HEK293T (cell line): ENCODE measurements around the gene FNDC5.

Experiments used
- CTCF ChIA-PET: fragments of 350-600 bp; formaldehyde crosslinking; extraction: SDS; loops from one replicate; lab custom pipeline; 2021; ENCODE audit warnings: antibody characterized with exemption, inconsistent platforms; lab: Yijun Ruan, JAX
- POLR2A ChIA-PET: fragments of 350-600 bp; formaldehyde crosslinking; extraction: SDS; loops from one replicate; lab custom pipeline; 2020; ENCODE audit warnings: antibody characterized with exemption, inconsistent platforms; lab: Yijun Ruan, JAX
- DNase-seq: peaks from one replicate; pipeline ENCODE4 v3.0.0; 2012; ENCODE audit warnings: mixed read lengths; ENCODE audit errors: extremely low spot score
- ARNT ChIP-seq: fragments of 450-650 bp; IDR thresholded peaks from 2 replicates; pipeline ENCODE4 v1.6.1; 2017; ENCODE audit warnings: mild to moderate bottlenecking
- BHLHE40 ChIP-seq: fragments of 450-650 bp; IDR thresholded peaks from 2 replicates; pipeline ENCODE4 v1.6.1; 2016; ENCODE audit warnings: mild to moderate bottlenecking, moderate library complexity, borderline replicate concordance
- CTBP1 ChIP-seq: fragments of 450-650 bp; IDR thresholded peaks from 2 replicates; pipeline ENCODE4 v1.6.1; 2016; ENCODE audit warnings: borderline replicate concordance
- ELF4 ChIP-seq: fragments of 450-650 bp; IDR thresholded peaks from 2 replicates; pipeline ENCODE4 v1.6.1; 2017; ENCODE audit warnings: antibody characterized with exemption
- FOXA1 ChIP-seq: fragments of 450-650 bp; IDR thresholded peaks from 2 replicates; pipeline ENCODE4 v1.6.1; 2016; ENCODE audit warnings: mild to moderate bottlenecking
- FOXK2 ChIP-seq: fragments of 450-650 bp; IDR thresholded peaks from 2 replicates; pipeline ENCODE4 v1.6.1; 2016; ENCODE audit warnings: mild to moderate bottlenecking
- FOXM1 ChIP-seq: fragments of 450-650 bp; IDR thresholded peaks from 2 replicates; pipeline ENCODE4 v1.6.1; 2017; ENCODE audit warnings: mild to moderate bottlenecking, borderline replicate concordance
- HDGF ChIP-seq: fragments of 450-650 bp; IDR thresholded peaks from 2 replicates; pipeline ENCODE4 v1.6.1; 2017; ENCODE audit warnings: antibody characterized with exemption, borderline replicate concordance
- L3MBTL2 ChIP-seq: fragments of 450-650 bp; conservative IDR thresholded peaks from 2 replicates; pipeline ENCODE4 v1.6.1; 2016; ENCODE audit warnings: mild to moderate bottlenecking
- LEF1 ChIP-seq: fragments of 450-650 bp; IDR thresholded peaks from 2 replicates; pipeline ENCODE4 v1.6.1; 2017; ENCODE audit warnings: mild to moderate bottlenecking, borderline replicate concordance
- NFRKB ChIP-seq: fragments of 450-650 bp; IDR thresholded peaks from 2 replicates; pipeline ENCODE4 v1.6.1; 2016; ENCODE audit warnings: mild to moderate bottlenecking, moderate library complexity
- SP1 ChIP-seq: fragments of 450-650 bp; IDR thresholded peaks from 2 replicates; pipeline ENCODE4 v1.6.1; 2017
- SUZ12 ChIP-seq: fragments of 450-650 bp; IDR thresholded peaks from 2 replicates; pipeline ENCODE4 v1.6.1; 2016; ENCODE audit warnings: mild to moderate bottlenecking
- TARDBP ChIP-seq: fragments of 450-650 bp; IDR thresholded peaks from 2 replicates; pipeline ENCODE4 v1.6.1; 2016
- ZNF384 ChIP-seq: fragments of 450-650 bp; IDR thresholded peaks from 2 replicates; pipeline ENCODE4 v1.6.1; 2016
- TF ChIP-seq, protein P1 (sequence below): fragments of 450-650 bp; IDR thresholded peaks from 2 replicates; pipeline ENCODE4 v1.6.1; 2016

FNDC5 gene

DNA sequence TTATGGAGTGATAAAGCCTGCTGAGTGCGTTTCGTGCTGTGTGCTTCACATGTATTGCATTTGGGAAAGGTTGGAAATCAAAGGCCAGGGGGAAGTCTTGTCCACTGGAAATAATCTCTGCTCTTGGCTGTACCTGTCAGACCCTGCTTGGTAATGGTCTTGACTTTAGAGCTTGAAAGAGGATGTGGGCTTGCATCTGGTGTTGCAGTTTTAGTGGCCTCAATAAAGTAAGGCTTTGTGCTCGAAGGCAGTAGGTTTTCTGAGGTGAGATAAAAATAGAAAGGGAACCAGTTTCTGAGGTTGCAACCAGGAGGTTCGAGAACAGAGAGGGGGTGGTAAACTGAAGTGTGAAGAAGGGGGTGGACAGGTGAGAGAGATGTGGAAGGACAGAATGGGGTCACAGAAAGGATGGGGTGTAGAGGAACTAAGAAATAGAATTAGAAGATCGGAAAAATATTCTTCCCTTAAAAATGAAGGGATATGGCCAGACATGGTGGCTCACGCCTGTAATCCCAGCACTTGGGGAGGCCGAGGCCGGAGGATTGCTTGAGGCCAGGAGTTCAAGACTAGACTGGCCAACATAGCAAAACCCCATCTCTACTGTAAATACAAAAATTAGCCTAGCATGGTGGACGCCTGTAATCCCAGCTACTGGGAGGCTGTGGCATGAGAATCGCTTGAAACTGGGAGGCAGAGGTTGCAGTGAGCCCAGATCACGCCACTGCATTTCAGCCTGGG lies 51.7 kb downstream of the FNDC5 start:
- DNase-seq, result no peak
- ChIA-PET CTCF (no interaction called here), POLR2A (no interaction called here)
- TF ChIP-seq SP1 (no peak), CTBP1 (no peak), L3MBTL2 (no peak), FOXK2 (no peak), ARNT (no peak), FOXA1 (no peak), HDGF (no peak), ELF4 (no peak), NFRKB (no peak), SUZ12 (no peak), LEF1 (no peak), TARDBP (no peak), FOXM1 (no peak), BHLHE40 (no peak), ZNF384 (no peak)
- TF ChIP-seq, protein P1, sequence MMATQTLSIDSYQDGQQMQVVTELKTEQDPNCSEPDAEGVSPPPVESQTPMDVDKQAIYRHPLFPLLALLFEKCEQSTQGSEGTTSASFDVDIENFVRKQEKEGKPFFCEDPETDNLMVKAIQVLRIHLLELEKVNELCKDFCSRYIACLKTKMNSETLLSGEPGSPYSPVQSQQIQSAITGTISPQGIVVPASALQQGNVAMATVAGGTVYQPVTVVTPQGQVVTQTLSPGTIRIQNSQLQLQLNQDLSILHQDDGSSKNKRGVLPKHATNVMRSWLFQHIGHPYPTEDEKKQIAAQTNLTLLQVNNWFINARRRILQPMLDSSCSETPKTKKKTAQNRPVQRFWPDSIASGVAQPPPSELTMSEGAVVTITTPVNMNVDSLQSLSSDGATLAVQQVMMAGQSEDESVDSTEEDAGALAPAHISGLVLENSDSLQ, result no peak

DNA sequence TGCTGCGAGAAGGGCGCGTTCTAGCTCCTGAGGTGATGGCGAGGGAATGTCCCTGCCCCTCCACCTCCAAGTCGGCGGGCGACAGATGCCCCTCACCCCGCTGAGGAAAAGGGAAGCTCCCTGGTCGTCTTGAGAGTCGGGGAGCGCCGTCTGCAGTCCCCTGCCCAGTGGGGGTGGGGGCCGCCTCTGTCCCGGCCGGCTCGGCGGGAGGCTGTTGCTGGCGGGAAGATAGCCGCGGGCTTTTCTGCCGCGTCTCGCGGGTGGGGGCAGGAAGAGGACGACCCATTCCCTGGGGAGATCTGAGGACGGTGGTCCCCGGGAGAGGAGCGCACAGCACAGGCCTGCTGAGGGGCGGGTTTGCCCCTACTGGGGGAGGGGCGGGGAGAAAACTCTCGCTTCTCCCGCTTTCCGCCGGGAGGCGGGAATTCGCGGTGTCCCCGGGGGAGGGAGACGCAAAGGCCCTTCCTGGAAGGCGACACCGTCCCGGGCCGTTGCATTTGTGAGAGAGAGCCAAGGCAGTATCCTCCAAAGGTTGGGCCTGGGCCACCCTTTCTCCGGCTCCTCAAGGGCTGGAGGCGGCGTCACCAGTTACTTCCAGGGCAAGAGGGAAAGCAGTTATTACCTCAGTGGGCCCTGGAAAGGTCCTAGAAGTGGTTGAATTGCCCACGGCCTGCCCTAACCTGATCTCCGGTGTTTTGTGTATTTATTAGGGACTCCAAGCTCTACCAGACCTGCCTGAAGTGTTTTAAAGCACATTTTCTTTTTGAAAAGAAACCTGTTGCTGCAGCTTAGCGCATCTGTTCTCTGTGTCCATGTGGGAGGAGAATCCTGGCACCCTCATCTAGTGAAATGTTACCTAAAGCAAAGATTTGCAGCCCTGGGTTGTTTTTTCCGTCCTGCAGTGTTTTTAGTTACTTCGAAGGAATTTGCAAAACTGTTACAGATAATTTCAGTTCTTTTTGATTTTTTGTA lies 52.6 kb downstream of the FNDC5 start:
- DNase-seq, result peak; percentile 82
- TF ChIP-seq FOXK2 (no peak), CTBP1 (peak; percentile 73), FOXA1 (no peak), SP1 (no peak), SUZ12 (no peak), BHLHE40 (no peak), L3MBTL2 (peak; percentile 28), ARNT (no peak), HDGF (no peak), LEF1 (no peak; the same call in 1 of the 2 replicates), FOXM1 (peak; percentile 51), NFRKB (no peak), TARDBP (0 out of 2 replicates have a peak, but pooled peaks have one; percentile 28), ELF4 (peak; percentile 33; the same call in 1 of the 2 replicates), ZNF384 (no peak)
- TF ChIP-seq, protein P1, result no peak
- POLR2A ChIA-PET, result interaction anchor here (1.5 to 1.7 kb wide), 3 partner anchors 9 to 167 kb away, joined by 4 to 5 read pairs (median 4); partner anchors contain the start of gene RBBP4
- CTCF ChIA-PET, result interaction anchor here (0.6 kb wide), 1 partner anchor 190 kb away, joined by 3 read pairs; no protein-coding TSS in a partner anchor

DNA sequence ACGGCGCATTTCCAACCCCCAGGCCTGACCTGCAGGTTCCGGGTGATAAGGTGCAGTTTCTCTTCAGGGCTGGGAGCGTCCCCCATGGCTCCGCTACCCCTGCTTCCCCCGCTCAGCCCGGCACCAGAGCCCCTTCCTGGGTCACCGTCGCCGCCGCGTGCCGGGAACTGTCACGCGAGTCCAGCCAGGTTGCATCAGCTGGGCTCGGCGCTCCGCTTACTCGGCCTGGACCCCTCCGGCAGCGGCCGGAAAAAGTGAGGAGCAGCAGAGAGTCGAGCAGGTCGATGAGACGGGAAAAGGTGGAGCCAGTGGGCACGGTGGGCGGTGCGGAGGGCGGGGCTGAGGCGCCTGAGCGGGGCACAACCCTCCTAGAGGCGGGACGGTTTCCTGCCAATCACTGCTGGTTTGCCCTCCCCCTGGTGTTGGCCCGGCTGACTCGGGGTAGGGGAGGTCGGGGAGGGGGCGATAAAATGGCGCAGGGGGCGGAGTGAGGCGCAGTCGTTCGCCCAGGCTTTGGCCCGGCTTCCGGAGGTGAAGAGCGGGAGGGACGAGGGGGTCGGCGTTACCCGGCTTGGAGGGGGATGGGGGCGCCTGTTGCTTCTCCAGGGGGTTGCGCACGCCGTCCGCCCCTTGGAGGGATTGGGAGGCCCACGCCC lies 53.4 kb downstream of the FNDC5 start, which contains the start of the genes S100PBP and YARS1:
S100PBP (plus strand) TSS at position 495 of the 656 bp plus-strand sequence. CDS start 8,447 bp downstream, outside the sequence.
YARS1 (minus strand) TSS at position 200 of the 656 bp plus-strand sequence; CDS start at position 86, 114 bp downstream.
- ChIA-PET POLR2A (interaction anchor here (1.5 to 1.7 kb wide), 3 partner anchors 9 to 166 kb away, joined by 4 to 5 read pairs (median 4); partner anchors contain the start of gene RBBP4), CTCF (interaction anchor here (1.2 kb wide), 1 partner anchor 43 kb away, joined by 3 read pairs; no protein-coding TSS in a partner anchor)
- peak; percentile 100 for DNase-seq
- TF ChIP-seq ELF4, result peak; percentile 88
- TF ChIP-seq ARNT, result peak; percentile 98
- 0 out of 2 replicates have a peak, but pooled peaks have one; percentile 45 for TF ChIP-seq LEF1
- TF ChIP-seq SP1, result no peak
- TF ChIP-seq FOXM1, result peak; percentile 88
- peak; percentile 74 for TF ChIP-seq TARDBP
- TF ChIP-seq NFRKB, result no peak
- peak; percentile 86; the same call in 1 of the 2 replicates for TF ChIP-seq CTBP1
- TF ChIP-seq SUZ12, result no peak
- TF ChIP-seq L3MBTL2, result peak; percentile 97
- peak; percentile 8; the same call in 1 of the 2 replicates for TF ChIP-seq HDGF
- peak; percentile 71; the same call in 1 of the 2 replicates for TF ChIP-seq ZNF384
- TF ChIP-seq, protein P1, result peak; percentile 98
- TF ChIP-seq FOXA1, result no peak

DNA sequence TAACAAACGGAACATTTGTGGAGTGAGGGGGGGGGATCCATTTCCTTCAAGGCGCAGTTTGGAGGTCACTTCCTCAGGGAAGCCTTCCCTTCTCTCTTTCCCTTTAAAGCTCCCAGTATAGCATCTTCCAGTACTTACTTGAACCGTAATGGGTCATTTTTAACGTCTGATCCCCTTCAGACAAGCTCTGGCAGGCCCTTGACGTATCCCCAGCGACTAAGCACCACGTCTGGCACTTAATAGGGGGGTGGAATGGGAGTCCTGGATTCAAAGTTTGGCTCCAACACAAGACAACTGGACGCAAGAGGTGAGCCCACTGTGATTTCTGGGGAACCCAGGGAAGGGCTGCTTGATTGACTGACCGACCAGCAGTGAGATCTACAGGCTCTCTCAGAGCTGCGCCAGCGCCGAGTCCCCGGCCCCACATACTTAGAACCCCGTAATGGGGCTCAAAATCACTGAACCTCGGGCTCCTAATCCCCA lies 54.0 kb downstream of the FNDC5 start:
- CTCF ChIA-PET, result interaction anchor here (1.2 kb wide), 1 partner anchor 43 kb away, joined by 3 read pairs; no protein-coding TSS in a partner anchor
- peak; percentile 39 for DNase-seq
- TF ChIP-seq BHLHE40 (no peak), NFRKB (no peak), ARNT (no peak), SP1 (no peak), ZNF384 (no peak), FOXK2 (no peak), ELF4 (no peak), HDGF (no peak), FOXM1 (no peak), FOXA1 (no peak), CTBP1 (no peak)
- POLR2A ChIA-PET, result interaction anchor here (1.5 to 1.7 kb wide), 3 partner anchors 10 to 166 kb away, joined by 4 to 5 read pairs (median 4); partner anchors contain the start of gene RBBP4
